GM19467 (cell line): ENCODE data around the gene NAA35.
"Not testable (repeated sequence)": the region's sequence is repeated elsewhere in the genome, so short reads cannot be mapped to it uniquely, and the experiment has no call there.

Experiments used
- ATAC-seq: cut with Tn5 transposase; IDR thresholded peaks from one replicate; pipeline ENCODE4 v1.9.1; 2021; ENCODE audit warnings: mild to moderate bottlenecking, moderate library complexity; ENCODE audit not compliant: unreplicated experiment

NAA35 gene

DNA sequence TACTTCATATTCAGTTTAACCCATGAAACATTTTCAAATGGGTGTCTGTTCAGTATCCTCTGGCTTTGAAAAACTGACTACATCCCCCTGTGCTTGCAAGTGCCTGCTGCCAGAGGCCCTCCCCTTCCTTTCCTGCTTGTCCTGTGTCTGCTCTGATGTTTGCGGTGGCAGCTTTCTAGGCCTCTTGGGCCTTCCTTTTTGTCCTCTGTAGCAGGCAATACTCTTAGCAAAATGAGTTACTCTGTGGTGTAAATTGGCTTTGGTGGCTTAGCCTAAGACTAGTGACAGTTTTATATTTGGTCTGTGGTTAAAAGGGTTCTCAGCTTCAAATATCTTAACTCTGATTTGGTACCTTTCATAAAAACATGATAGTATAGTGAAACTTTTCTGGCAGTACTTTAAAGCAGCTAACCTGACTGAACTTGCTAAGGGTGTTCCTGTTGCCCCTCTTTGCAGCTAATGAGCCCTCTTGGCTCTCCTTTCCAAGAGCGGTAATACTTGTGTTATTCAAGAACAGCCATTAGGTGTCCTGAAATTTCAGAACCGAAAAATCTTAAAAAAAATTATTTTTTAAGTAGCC lies 81.8 kb downstream of the NAA35 start:
- no peak for ATAC-seq

DNA sequence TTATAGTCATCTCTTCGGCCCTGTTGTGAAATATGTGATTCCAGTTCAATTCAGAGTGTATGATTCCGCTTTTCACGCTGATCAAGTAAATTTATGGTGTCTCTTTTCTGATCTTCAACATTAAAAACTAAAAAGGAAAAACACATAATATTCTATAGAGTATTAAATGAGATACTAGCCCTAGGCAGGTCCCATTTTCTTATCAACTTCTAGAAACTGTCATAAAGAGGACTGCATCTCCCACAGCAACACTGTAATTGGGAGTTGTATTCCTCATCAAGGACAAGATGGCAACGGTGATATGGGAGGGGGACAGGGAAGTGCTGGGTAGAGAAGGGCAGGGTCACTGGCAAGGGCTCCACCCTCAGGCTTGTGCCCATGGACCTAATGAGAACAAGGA lies 86.8 kb downstream of the NAA35 start:
- ATAC-seq: no peak

DNA sequence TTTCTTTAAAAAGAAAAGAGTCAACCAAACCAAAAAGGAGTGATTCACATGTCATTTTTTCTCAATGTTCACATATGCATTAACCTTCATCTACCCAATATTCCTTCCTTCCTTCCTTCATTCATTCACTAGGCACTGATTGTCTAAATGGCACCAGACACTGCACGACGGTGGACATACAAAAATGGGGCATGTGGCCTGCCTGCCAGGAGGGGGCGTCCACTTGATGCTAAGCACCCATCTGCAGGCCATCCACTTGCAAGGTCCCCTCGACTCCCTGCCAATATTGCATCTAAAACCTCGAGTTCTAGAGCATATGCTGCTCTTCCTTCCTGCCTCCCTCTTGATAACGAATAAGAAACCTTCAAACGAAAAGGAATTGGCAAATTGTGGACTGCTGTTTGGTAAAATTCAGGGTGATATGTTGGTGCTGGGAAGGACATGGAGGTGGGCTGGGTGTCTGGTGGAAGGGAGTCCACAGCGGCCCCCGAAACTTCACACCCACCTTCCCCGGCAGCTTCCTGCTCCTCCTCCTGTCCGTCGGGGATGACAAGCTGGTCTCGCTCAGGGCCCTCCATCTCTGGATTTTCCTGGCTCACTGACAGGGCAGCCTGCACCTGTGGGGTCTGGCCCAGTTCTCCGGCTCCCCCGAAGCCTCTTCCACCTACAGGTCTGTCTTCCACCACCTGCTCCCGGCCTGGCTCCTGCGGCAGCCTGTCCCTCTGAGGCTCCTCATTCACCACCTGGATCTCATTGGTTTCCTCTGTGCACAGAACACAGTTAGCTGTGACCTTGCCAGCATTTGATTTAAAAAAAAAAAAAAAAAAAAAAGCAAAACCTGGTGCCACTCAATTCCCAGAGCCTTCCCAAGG lies 94.2 kb downstream of the NAA35 start:
- no peak for ATAC-seq

DNA sequence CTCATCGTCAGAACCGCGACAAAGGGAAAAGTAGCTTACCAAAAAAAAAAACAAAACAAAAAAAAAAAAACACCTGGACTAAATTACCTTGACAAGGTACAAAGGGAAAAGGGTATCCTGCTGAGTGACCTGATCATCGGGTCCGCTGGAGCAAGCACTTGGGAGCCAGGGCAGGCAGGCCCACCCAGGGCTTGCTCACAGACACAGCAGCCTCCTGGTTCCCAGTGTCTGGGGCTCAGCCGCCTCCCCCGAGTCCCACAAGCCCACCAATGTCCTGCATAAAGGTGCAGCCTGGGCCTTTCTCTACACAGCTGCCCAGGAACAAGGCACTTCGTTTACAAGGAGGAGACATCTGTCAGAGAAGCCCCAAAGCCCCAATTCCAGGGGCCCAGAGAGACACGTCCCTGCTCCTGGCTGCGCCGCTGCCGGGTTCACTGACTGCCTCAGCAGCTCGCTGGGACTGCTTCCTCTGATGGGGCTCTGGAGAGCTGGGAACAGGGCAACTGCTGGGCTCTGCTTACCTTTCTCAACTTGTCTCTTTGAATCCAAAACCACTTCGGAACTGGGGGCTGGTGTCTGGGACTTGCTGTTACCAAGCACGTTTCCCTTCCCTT lies 95.0 kb downstream of the NAA35 start:
- ATAC-seq: no peak

- no peak for ATAC-seq
Measured at GRCh38 chr9:86036555-86036954, 95.6 kb downstream of the NAA35 start.

DNA sequence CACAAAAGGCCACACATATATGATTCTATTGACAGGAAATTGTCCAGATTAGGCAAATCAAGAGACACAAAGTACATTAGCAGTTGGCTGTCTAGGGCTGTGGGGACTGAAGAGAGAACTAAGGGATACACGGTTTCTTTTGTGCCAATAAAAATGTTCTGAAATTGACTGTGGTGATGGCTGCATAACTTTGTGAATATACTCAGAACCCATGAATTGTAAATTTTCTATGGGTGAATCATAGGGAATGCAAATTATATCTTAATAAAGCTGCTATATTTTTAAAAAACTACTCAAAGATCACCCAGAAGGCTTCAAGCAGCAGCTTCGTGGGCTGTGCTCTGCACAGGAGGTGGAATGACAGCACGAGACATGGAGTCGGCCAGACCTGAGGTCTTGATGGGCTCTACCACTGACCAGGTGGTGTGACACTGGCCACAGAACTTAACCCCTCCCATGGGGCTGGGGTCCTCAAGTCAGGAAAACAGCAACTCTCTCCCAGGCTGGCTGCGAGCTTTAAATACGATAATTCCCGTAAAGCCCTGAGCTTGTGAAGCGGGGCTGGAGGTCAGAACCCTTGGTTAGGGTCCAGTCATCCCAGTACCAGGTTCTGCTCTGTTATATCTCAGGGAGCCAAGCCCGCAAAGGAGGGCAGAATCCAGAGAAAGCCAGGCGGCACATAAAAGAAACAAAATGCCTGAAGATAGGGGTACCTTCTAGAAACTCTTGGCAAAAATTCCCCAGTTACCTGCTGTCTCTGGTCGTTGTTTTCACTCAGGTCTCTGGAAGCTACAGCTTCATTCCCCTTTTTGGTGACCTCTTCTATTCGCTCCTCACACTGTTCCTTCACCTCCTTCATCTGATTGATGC lies 99.3 kb downstream of the NAA35 start:
- ATAC-seq: no peak

DNA sequence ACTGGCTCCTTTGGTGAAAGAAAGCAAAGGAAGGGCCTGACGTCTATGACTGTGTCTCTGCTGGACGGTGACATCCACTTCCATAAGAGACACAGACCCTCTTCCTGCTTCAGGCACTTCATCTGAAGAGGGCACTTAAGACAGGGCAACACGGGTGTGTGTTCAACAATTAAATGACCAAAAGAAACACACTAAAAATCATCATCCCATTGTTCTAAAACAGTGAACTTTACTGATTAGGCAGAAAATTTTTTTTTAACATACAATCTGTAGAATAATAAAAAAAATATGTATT lies 99.9 kb downstream of the NAA35 start:
- ATAC-seq: no peak

GRCh38 chr9:86041311-86041741 lies 100.4 kb downstream of the NAA35 start:
- no peak for ATAC-seq

DNA sequence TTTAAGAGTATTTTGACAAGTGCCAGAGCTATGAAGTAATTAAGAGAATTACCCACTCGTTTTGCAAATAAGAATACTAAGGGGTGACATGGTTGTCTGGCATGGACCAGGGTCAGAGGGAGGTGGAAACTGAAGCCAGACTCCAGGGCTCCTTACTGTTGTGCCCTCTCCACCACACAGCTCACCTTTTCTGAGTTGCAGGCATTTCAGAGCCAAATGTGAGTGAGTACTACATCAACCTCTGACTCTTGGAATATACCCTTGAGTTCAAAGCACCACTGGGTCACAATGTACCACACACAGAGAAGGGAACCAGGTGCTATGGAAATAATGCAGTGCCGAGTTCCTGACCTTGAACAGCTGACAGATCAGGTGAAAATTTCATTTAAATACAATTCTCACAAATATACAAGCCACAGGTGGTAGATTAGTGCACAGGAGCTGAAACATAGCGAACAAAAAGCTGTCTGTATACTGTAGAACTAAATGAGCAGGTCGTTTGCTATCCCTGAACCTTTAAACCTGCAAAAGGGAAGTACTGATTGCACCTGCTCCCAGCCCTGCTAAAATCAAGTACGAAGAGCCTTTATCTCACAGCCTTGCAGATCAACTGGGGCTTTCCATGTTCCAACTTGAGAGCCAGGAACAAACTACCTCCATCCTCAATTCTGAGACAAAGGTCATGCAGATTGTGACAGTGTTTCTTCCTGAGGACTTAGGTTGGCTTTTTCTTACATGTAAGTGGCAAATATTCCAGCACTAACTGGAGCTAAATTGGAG lies 101.4 kb downstream of the NAA35 start:
- no peak for ATAC-seq

DNA sequence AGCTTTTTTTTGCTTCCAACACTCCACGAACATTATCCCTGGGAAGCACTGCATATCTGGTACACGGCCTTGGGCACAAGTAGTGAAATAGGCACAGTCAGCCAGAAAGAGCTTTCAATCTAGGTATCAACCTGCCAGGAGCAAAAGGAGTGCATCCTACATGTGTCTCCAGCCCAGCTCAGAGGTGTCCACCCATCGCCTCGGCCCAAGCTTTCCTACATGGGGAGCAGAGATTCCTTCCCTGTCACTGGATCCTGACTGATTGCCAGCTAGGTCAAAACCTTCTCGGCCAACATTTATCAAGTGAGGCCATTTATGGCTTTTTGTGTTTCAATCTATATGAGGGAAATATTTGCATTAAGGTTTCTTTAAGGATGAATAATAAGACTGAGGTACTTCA lies 102.6 kb downstream of the NAA35 start:
- no peak for ATAC-seq

DNA sequence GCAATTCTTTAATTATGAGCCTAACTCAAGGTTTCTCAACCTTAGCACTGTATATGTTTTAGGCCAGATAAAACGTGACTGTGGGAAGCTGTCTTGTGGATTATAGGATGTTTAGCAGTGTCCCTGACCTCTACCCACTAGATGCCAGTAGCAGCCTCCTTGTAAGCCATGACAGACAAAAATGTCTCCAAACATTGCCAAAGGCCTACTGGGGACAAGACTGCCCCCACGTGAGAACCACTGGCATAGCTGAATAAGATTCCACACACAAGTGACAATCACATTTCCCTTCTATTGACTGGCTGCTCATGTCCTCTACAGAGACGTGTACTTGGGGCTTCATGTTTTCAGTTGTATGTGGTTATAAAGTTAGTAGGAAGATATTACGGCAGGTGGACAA lies 103.1 kb downstream of the NAA35 start:
- ATAC-seq: no peak

- no peak for ATAC-seq
Measured at GRCh38 chr9:86045654-86046053, 104.7 kb downstream of the NAA35 start.

- no peak for ATAC-seq
Measured at GRCh38 chr9:86046071-86046636, 105.2 kb downstream of the NAA35 start.

DNA sequence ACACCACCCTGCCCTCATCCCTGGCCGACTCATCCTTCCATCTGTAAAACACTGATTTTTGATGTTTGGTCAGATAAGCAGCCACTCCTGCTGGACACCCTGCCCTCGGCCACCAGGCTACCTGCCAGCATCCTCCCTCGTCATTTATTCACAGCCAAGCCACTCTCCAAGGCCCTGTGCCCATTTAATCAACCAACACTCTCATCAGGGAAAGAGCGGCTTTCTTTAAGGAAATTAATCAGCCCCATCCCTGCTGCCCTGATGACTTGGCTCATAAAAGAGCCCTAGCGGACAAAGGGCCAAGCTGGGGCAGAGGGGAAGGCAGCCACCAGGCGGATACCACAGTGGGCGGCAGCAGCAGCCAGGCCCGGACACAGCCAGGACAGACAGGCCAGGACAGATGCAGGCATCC lies 106.0 kb downstream of the NAA35 start:
- no peak for ATAC-seq

GRCh38 chr9:86047361-86047760 lies 106.4 kb downstream of the NAA35 start:
- no peak for ATAC-seq

GRCh38 chr9:86048018-86048742 lies 107.2 kb downstream of the NAA35 start:
- not testable (repeated sequence) for ATAC-seq

- no peak for ATAC-seq
Measured at GRCh38 chr9:86052556-86053468, 111.9 kb downstream of the NAA35 start.

DNA sequence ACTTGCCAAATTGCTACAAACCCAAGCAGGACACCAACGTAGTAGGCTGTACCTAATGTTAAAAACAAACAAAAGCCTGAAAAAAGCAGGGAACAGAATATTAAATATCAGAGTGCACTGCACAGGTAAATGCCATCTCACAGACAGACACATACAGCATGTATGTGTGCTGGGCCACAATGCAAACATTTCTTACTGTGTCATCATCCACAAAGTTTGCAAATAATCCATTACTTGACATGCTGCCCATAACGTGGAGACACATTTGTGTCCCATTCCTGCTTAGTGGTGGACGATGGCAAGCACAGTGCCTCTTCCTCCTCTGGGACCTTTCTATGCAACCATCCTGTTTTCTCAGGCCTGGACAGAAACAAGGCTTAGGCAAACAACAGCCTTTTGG lies 113.7 kb downstream of the NAA35 start:
- ATAC-seq: no peak

DNA sequence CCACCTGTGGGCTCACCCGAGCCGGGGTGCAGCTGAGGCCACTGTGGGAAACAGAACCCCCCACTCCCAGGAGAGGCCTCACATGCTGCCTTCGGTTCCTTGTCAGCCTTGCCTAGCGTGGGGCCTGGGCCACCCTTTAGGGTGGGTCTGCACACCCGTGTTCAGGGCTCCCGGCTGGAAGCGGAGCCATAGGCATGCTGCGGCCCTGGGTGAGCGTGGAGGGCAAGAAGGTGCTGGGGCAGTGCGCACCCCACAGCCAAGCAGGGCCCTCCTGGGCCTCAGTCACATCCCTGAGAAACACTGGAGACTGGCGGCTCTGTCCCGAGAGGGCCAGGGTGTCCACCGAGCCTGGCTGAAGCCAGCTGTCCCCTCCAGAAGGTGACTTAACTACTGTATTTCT lies 116.5 kb downstream of the NAA35 start:
- ATAC-seq: no peak
